Measurements from ENCODE around the gene C17orf67. TPM values are rescaled to one million over a fixed set of nuclear protein-coding genes. Genes with fewer than 3 reads are reported as not detected.

Gene C17orf67
- total and polyA plus RNA-seq, 10 of the 15 experiments (the other 5 are each of a cell fraction or from before 2014, with no cell fraction given), result 0.24 to 3.3 (median 0.89) TPM

DNA sequence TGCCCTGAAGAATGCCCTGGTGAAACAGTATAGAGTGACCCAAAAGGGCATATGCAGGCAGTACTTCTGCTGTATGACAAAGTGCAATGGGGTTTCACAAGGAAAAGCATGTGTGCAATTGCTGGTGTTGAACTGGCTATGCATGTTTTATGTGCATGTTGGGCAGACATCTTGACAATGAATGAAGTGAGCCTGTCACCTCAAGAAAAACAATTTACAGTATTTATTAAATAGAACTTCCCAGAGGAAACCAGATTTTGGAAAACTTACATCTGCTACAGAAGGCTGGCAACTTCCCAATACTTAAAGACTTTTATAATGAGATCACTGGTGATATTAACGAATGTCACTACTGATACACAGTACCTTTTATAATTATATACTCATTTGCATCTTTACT is 30.6 kb downstream of the C17orf67 start (continued):
- TF ChIP-seq, protein P1, sequence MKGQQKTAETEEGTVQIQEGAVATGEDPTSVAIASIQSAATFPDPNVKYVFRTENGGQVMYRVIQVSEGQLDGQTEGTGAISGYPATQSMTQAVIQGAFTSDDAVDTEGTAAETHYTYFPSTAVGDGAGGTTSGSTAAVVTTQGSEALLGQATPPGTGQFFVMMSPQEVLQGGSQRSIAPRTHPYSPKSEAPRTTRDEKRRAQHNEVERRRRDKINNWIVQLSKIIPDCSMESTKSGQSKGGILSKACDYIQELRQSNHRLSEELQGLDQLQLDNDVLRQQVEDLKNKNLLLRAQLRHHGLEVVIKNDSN (IDR thresholded peaks at IDR 0.05; ENCODE audit: borderline replicate concordance, extremely low read length, insufficient read depth, low read depth, low read length), result no peak
- TF ChIP-seq YY1 (IDR thresholded peaks at IDR 0.05; ENCODE audit: low read depth, low read length), result no peak
- TF ChIP-seq STAT3 (IDR thresholded peaks at IDR 0.05; ENCODE audit: low read depth, low read length), result no peak
- TF ChIP-seq NR2F1 (conservative IDR thresholded peaks at IDR 0.05), result no peak
- no peak for TF ChIP-seq CHD1 (IDR thresholded peaks at IDR 0.05; ENCODE audit: low read depth, low read length)
- TF ChIP-seq, protein P2, sequence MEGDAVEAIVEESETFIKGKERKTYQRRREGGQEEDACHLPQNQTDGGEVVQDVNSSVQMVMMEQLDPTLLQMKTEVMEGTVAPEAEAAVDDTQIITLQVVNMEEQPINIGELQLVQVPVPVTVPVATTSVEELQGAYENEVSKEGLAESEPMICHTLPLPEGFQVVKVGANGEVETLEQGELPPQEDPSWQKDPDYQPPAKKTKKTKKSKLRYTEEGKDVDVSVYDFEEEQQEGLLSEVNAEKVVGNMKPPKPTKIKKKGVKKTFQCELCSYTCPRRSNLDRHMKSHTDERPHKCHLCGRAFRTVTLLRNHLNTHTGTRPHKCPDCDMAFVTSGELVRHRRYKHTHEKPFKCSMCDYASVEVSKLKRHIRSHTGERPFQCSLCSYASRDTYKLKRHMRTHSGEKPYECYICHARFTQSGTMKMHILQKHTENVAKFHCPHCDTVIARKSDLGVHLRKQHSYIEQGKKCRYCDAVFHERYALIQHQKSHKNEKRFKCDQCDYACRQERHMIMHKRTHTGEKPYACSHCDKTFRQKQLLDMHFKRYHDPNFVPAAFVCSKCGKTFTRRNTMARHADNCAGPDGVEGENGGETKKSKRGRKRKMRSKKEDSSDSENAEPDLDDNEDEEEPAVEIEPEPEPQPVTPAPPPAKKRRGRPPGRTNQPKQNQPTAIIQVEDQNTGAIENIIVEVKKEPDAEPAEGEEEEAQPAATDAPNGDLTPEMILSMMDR (IDR thresholded peaks at IDR 0.05 in 2 of 3, conservative IDR thresholded peaks at IDR 0.05 in 1 of 3; ENCODE audit: control insufficient read depth in 2 of 3, extremely low read depth in 1 of 3, insufficient read depth in 1 of 3, low read depth in 3 of 3, low read length in 3 of 3), result no peak
- TF ChIP-seq, protein P3, sequence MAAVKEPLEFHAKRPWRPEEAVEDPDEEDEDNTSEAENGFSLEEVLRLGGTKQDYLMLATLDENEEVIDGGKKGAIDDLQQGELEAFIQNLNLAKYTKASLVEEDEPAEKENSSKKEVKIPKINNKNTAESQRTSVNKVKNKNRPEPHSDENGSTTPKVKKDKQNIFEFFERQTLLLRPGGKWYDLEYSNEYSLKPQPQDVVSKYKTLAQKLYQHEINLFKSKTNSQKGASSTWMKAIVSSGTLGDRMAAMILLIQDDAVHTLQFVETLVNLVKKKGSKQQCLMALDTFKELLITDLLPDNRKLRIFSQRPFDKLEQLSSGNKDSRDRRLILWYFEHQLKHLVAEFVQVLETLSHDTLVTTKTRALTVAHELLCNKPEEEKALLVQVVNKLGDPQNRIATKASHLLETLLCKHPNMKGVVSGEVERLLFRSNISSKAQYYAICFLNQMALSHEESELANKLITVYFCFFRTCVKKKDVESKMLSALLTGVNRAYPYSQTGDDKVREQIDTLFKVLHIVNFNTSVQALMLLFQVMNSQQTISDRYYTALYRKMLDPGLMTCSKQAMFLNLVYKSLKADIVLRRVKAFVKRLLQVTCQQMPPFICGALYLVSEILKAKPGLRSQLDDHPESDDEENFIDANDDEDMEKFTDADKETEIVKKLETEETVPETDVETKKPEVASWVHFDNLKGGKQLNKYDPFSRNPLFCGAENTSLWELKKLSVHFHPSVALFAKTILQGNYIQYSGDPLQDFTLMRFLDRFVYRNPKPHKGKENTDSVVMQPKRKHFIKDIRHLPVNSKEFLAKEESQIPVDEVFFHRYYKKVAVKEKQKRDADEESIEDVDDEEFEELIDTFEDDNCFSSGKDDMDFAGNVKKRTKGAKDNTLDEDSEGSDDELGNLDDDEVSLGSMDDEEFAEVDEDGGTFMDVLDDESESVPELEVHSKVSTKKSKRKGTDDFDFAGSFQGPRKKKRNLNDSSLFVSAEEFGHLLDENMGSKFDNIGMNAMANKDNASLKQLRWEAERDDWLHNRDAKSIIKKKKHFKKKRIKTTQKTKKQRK (IDR thresholded peaks at IDR 0.05; ENCODE audit: low read depth, low read length), result no peak
- TF ChIP-seq GATAD2B (conservative IDR thresholded peaks at IDR 0.05; ENCODE audit: low read depth), result no peak
- no peak for TF ChIP-seq POLR2AphosphoS2 (IDR thresholded peaks at IDR 0.05; ENCODE audit: low read depth, low read length)
- TF ChIP-seq, protein P4, sequence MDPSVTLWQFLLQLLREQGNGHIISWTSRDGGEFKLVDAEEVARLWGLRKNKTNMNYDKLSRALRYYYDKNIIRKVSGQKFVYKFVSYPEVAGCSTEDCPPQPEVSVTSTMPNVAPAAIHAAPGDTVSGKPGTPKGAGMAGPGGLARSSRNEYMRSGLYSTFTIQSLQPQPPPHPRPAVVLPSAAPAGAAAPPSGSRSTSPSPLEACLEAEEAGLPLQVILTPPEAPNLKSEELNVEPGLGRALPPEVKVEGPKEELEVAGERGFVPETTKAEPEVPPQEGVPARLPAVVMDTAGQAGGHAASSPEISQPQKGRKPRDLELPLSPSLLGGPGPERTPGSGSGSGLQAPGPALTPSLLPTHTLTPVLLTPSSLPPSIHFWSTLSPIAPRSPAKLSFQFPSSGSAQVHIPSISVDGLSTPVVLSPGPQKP (IDR thresholded peaks at IDR 0.05; ENCODE audit: low read depth, low read length), result no peak
